Amygdala (tissue), 56 donors: Measurements from ENCODE around the gene PRRG4.
A peak's percentile ranks its signal among the peaks of the same experiment; 100 is the strongest.
"Not testable (repeated sequence)": the region's sequence is repeated elsewhere in the genome, so short reads cannot be mapped to it uniquely, and the experiment has no call there.

Experiments used
- DNase-seq, 56 donors: peaks; one replicate each; lab custom pipeline; 2025; lab: John Stamatoyannopoulos, UW

PRRG4 gene

GRCh38 chr11:32829157-32829679 lies 509 bp upstream of the PRRG4 start:
- DNase-seq, result peak in 5 of 56 donors; percentile 5 to 18 (median 15)

- no peak for DNase-seq
Observed at GRCh38 chr11:32830413-32830738, 649 bp downstream of the PRRG4 start.

GRCh38 chr11:32830796-32831195 lies 1.1 kb downstream of the PRRG4 start:
- DNase-seq, result no peak

DNA sequence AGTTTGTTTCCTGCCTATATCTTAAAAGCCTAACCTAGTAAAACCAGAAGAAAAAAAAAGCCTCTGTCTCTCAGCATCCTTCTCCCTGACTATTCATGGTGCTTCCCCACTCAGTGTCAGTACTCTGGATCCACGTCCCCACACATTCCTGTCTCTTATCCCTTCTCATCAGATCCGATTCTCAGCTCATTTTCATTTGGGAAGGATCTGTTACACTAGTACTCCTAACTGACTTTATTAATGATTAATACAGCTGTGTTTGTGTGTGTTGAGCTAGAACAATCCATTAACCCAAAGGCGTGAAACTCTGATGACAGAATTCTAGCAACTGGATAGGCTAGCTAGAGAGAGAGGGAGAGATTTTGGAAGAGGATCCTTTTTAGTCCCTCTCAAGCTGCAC lies 1.5 kb downstream of the PRRG4 start:
- no peak for DNase-seq

DNA sequence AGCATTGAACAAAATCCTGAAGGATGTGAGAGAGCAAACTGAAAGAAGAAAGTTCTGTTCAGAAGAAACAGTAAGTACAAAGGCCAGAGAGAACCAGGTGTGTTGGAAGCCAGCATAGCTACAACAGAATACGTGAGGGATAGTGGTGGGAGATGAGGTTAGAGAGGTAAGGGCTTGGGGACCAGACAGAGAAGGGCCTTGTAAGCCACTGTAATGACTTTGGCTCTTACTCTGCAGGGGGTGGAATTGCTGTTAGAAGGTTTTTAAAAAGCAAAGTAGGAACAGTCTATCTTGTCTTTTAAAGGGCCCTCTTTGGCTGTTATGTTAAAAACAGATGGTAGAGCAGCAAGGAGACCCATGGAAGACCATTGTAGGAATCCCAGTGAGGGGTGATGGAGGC lies 4.2 kb downstream of the PRRG4 start:
- no peak for DNase-seq

DNA sequence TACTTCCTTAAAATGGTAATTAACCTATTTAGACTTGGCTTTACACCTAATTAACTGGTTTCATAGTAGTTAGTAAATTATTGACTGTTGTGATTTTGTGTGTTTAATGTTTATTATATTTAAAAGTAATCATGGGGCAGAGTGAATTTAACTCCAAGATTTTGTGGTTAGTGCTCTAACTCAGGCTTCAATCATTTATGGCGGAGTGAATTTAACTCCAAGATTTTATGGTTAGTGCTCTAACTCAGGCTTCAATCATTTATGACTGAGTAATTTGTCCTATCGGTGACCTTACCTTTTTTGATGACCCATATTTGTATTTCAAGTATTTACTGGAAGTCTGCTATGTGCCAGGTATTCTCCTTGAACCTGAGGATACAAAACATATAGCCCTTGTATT lies 7.2 kb downstream of the PRRG4 start:
- DNase-seq, result no peak

DNA sequence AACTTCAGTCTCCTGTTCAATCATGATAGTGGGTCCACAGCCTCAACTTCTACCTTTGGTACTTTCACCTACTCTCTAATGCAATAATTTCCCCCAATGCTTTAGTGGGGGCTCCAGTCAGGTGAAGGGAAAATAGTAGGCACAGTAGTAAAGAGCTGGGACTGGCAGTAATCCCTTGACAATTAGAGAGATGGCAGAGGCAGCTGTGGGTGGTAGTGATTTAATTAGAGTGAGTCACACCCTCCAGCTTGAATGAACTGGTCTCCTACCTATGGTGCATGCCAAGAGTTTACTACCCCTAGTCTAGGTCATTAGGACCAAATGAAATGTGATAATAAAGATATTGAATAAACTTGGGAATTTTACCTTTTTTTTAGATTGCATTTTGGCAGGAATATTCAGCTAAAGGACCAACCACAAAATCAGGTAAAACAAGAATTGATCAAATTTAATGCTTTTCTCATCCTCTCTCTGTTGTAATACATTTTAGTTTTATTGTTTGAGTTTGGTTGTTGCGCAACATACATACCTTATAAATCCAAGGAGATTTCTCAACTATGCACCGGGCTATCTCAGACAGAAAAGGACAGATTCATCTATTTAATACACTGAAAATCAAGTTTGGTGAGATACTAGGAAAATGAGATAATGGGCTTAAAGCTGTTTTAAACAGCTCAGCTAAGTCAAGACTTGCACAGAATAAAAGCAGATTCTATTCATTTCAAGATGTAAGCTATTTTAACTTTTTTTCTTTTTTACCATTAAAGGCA lies 9.0 kb downstream of the PRRG4 start:
- no peak for DNase-seq

- no peak for DNase-seq
Observed at GRCh38 chr11:32839308-32839707, 9.6 kb downstream of the PRRG4 start.

DNA sequence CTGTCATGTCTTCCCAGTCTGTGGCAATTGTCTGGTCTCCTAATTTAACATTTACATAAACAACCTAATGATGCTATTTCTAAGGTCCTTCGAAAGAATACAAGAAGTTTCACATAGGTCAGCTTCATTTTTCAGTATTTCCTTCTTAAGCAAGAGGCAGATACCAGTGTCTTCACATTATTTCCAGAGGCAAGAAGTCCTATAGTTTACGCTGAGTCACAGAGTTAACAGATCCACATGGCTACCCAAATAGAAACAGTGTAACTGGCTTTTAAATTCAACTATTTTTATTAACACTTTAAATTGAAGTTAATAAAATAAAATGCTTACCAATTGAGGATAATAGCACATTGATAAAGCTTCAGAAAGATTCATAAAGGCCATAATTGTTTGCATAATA lies 10.9 kb downstream of the PRRG4 start:
- DNase-seq, result no peak

DNA sequence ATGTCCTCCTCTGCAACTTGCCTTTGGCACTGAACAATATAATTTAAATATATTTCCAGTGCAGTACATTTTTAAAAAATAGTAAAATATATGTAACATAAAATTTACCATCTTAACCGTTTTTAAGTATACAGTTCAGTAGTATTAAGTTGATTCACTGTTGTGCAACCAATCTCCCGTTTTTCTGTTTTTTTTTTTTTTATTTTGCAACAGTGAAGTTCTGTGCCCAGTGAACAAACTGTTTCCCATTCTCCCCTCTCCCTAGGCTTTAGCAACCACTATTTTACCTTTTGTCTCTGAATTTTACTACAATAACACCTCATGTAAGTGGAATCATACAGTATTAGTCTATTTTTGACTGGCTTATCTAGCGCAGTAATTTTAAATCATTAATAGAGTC lies 13.8 kb downstream of the PRRG4 start:
- no peak for DNase-seq

DNA sequence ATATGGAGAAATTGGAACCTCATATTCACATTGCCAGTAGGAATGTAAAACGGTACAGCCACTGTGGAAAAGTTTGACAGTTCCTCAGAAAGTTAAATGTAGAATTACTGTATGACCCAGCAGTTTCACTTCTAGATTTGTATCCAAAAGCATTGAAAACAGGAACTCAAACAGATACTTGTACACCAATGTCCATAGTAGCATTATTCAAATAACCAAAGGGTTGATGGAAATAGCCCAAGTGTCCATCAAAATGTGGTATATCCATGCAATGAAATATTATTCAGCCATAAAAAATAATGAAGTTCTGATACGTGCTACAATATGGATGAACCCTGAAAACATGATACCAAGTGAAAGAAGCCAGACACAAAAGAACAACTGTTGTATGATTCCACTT lies 17.8 kb downstream of the PRRG4 start:
- no peak for DNase-seq

- no peak for DNase-seq
Observed at GRCh38 chr11:32849761-32850160, 20.0 kb downstream of the PRRG4 start.

- DNase-seq, result no peak
Observed at GRCh38 chr11:32851251-32851650, 21.5 kb downstream of the PRRG4 start.

GRCh38 chr11:32852207-32852606 lies 22.5 kb downstream of the PRRG4 start:
- no peak for DNase-seq

DNA sequence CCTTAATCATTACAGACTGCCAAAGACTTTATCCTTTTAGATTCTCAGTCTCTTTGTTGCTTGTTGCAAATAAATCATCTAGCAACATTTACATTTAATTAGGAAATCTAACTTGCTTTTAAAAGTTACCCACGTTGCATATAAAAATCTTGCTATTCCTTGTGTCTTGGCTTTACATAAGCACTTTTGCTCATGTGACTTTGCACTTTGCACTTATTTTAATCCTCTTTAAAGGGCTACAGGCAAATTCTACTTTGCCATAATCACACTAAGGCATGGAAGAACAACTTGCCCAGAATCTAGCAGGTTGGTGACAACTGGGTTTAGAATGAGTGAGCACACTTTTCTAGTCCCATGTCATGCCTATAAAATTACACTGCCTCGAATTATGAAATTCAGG lies 25.9 kb downstream of the PRRG4 start:
- no peak for DNase-seq

GRCh38 chr11:32858731-32859130 lies 29.0 kb downstream of the PRRG4 start:
- no peak for DNase-seq

DNA sequence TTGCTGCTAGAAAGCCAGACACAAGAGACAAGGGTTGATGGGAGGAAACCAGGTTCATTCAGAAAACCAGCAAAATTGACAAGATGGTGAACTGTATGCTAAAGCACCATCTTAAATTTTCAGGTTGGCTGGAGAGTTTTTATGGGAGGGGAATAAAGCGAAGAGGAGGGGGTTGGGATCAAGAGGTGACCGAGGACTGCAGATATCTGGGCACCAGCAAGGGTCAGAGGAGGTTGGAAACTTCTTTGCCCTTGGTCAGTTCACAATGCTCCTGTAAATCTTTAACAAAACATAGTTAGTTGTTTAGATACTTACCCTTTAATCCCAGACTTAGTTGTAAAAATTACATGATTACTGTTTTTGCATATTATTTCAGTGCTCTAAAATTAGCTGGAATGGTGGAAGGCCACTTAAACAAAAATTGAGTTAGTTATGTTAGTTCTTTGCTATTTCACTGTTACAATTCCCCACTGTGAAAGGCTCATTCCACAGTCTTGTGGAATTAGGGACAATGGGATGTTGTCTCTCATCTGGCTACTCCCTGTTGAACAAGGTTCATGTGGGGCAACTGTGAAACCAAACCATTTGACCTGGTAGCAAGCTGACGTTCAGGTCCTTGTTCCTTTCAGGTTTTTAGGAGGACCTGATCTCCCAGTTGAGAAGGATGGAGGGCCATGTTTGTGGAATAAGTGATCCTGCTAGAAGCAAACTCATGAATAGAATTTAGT lies 32.3 kb downstream of the PRRG4 start:
- DNase-seq, result no peak

GRCh38 chr11:32864555-32864954 lies 34.8 kb downstream of the PRRG4 start:
- no peak for DNase-seq

DNA sequence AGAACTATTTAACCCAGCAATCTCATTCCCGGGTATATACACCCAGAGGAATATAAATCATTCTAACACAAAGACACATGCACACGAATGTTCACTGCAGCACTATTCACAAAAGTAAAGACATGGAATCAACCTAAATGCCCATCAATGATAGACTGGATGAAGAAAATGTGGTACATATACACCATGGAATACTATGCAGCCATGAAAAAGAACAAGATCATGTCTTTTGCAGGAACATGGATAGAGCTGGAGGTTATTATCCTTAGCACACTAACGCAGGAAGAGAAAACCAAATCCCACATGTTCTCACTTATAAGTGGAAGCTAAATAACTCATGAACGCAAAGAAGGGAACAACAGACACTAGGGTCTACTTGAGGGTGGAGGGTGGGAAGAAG lies 39.0 kb downstream of the PRRG4 start:
- not testable (repeated sequence) for DNase-seq

DNA sequence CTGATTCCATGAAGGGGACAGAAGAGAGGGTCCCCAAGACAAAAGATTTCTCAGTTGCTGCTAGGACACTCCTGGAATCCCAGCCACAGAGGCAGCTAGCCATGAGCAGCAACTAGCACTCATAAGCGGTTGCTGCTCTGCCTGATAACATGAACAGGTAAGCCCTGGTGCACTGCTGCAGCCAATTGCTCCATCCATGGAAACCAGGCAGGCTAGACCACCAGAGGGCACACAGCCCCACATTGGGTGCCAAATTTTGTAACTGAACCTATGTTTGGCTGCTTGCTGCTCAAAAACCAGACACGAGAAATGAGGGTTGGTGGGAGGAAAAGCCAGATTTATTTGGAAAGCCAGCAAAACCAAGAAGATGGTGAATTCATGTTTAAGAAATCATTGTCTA lies 40.9 kb downstream of the PRRG4 start:
- DNase-seq, result peak in 1 of 56 donors; percentile 0

GRCh38 chr11:32874132-32874531 lies 44.4 kb downstream of the PRRG4 start:
- no peak for DNase-seq

- no peak for DNase-seq
Observed at GRCh38 chr11:32881286-32881685, 51.6 kb downstream of the PRRG4 start.
